NOMO-1 (cell line): ENCODE data around the gene CCR6.
A peak's percentile ranks its signal among the peaks of the same experiment; 100 is the strongest.

Experiments used
- DNase-seq, 2 experiments: peaks; one replicate each; lab custom pipeline; 2025; ENCODE audit not compliant: unreplicated experiment in 2 of 2; lab: John Stamatoyannopoulos, UW

The CCR6 gene

GRCh38 chr6:167097770-167098169 lies 25.1 kb upstream of the CCR6 start:
- no peak for DNase-seq

- DNase-seq = no peak
Measured at GRCh38 chr6:167098825-167099225, 24.1 kb upstream of the CCR6 start.

GRCh38 chr6:167099707-167100106 lies 23.2 kb upstream of the CCR6 start:
- DNase-seq = no peak

- DNase-seq = no peak
Measured at GRCh38 chr6:167100241-167100674, 22.6 kb upstream of the CCR6 start.

- DNase-seq = no peak
Measured at GRCh38 chr6:167102318-167102717, 20.6 kb upstream of the CCR6 start.

- peak; percentile 32 to 47 for DNase-seq
Measured at GRCh38 chr6:167103041-167103891, 19.6 kb upstream of the CCR6 start.

GRCh38 chr6:167104388-167104787 lies 18.5 kb upstream of the CCR6 start:
- no peak for DNase-seq

- no peak for DNase-seq
Measured at GRCh38 chr6:167105060-167105459, 17.8 kb upstream of the CCR6 start.

- DNase-seq = no peak
Measured at GRCh38 chr6:167106406-167106805, 16.5 kb upstream of the CCR6 start.

GRCh38 chr6:167107787-167108186 lies 15.1 kb upstream of the CCR6 start:
- no peak for DNase-seq

- no peak for DNase-seq
Measured at GRCh38 chr6:167108278-167108677, 14.6 kb upstream of the CCR6 start.

- DNase-seq = no peak
Measured at GRCh38 chr6:167109651-167110050, 13.2 kb upstream of the CCR6 start.

GRCh38 chr6:167111597-167111996 lies 11.3 kb upstream of the CCR6 start:
- no peak for DNase-seq

GRCh38 chr6:167112421-167112820 lies 10.5 kb upstream of the CCR6 start:
- no peak for DNase-seq

GRCh38 chr6:167113047-167113754 lies 9.7 kb upstream of the CCR6 start:
- peak in 1 of 2 experiments; percentile 10 for DNase-seq

- DNase-seq = no peak
Measured at GRCh38 chr6:167113935-167114910, 8.7 kb upstream of the CCR6 start.

- no peak for DNase-seq
Measured at GRCh38 chr6:167115054-167115453, 7.8 kb upstream of the CCR6 start.

GRCh38 chr6:167116109-167116837 lies 6.6 kb upstream of the CCR6 start:
- no peak for DNase-seq

GRCh38 chr6:167116838-167117228 lies 6.1 kb upstream of the CCR6 start:
- DNase-seq = no peak

- DNase-seq = no peak
Measured at GRCh38 chr6:167118006-167118405, 4.9 kb upstream of the CCR6 start.
